ENCODE results near the gene UTS2B.
"Not testable (repeated sequence)": the region's sequence is repeated elsewhere in the genome, so short reads cannot be mapped to it uniquely, and the experiment has no call there.

DNA sequence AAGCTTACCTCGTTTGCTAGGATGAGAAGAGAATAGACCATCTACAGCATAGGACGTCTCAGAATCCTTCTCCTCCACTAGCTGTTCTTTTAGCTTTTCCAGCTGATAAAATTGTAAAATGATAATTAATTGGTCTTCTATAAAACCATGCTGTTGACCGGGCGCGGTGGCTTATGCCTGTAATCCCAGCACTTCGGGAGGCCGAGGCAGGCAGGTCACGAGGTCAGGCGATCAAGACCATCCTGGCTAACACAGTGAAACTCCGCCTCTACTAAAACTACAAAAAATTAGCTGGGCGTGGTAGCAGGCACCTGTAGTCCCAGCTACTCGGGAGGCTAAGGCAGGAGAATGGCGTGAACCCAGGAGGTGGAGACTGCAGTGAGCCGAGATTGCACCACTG is 55.1 kb downstream of the UTS2B start:
- TF ChIP-seq POLR2A (IDR thresholded peaks at IDR 0.05), result not testable (repeated sequence)
- TF ChIP-seq, protein P1, sequence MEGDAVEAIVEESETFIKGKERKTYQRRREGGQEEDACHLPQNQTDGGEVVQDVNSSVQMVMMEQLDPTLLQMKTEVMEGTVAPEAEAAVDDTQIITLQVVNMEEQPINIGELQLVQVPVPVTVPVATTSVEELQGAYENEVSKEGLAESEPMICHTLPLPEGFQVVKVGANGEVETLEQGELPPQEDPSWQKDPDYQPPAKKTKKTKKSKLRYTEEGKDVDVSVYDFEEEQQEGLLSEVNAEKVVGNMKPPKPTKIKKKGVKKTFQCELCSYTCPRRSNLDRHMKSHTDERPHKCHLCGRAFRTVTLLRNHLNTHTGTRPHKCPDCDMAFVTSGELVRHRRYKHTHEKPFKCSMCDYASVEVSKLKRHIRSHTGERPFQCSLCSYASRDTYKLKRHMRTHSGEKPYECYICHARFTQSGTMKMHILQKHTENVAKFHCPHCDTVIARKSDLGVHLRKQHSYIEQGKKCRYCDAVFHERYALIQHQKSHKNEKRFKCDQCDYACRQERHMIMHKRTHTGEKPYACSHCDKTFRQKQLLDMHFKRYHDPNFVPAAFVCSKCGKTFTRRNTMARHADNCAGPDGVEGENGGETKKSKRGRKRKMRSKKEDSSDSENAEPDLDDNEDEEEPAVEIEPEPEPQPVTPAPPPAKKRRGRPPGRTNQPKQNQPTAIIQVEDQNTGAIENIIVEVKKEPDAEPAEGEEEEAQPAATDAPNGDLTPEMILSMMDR (IDR thresholded peaks at IDR 0.05), result not testable (repeated sequence)
